ENCODE results near the gene HHAT. TPM values are rescaled to one million over a fixed set of nuclear protein-coding genes. Genes with fewer than 3 reads are reported as not detected.

Gene HHAT
- polyA plus RNA-seq, 1 donor from 2014 or later = 5.3 TPM

GRCh38 chr1:210482491-210482890 lies 153.8 kb downstream of the HHAT start:
- H3K9me3 ChIP-seq (ENCODE audit: low read length) = no peaks in the 10 kb centered on the region
- H3K27ac ChIP-seq (ENCODE audit: low read length) = peak overlapping the region; percentile 44
- H4K20me1 ChIP-seq (ENCODE audit: insufficient read depth) = no peaks in the 10 kb centered on the region
- no peaks in the 10 kb centered on the region for H3K27me3 ChIP-seq (ENCODE audit: insufficient read depth, low read depth, low read length)
- H3K9ac ChIP-seq (ENCODE audit: low read length) = peak overlapping the region; percentile 7
- H3K9me2 ChIP-seq (ENCODE audit: insufficient read depth, low read length) = no peaks in the 10 kb centered on the region
- H3K36me3 ChIP-seq (ENCODE audit: insufficient read depth, low read length) = no peaks in the 10 kb centered on the region
- H3K79me2 ChIP-seq (replicated peaks; ENCODE audit: insufficient read depth, low read length) = no peaks in the 10 kb centered on the region
- H2AFZ ChIP-seq (ENCODE audit: low read depth, low read length) = no peak overlapping the region
- peak overlapping the region; percentile 7 for H3K4me3 ChIP-seq (ENCODE audit: low read length)
- H3K4me2 ChIP-seq (ENCODE audit: low read length) = no peak overlapping the region
- H3F3A ChIP-seq (ENCODE audit: insufficient read depth, low read length, poor library complexity, severe bottlenecking) = peaks cover 5% of the 10 kb centered on the region
- TF ChIP-seq TAF1 (IDR thresholded peaks at IDR 0.05; ENCODE audit: low read depth) = no peak
- TF ChIP-seq SMC3 (conservative IDR thresholded peaks at IDR 0.05; ENCODE audit: poor library complexity) = no peak
- TF ChIP-seq CTCF (IDR thresholded peaks at IDR 0.05; ENCODE audit: poor library complexity, severe bottlenecking) = no peak
- no peak for TF ChIP-seq EZH2 (IDR thresholded peaks at IDR 0.05; ENCODE audit: borderline replicate concordance, insufficient read depth, low read length, poor library complexity, severe bottlenecking)
- TF ChIP-seq MXI1 (conservative IDR thresholded peaks at IDR 0.05; ENCODE audit: poor library complexity, severe bottlenecking) = no peak
- TF ChIP-seq EP300 (conservative IDR thresholded peaks at IDR 0.05; ENCODE audit: poor library complexity, severe bottlenecking) = no peak
- TF ChIP-seq RAD21 (conservative IDR thresholded peaks at IDR 0.05) = no peak
- no peak for TF ChIP-seq REST (IDR thresholded peaks at IDR 0.05; ENCODE audit: borderline replicate concordance)
- TF ChIP-seq POLR2AphosphoS5 (IDR thresholded peaks at IDR 0.05) = no peak

GRCh38 chr1:210482945-210483617 lies 154.4 kb downstream of the HHAT start:
- Histone ChIP-seq H3K36me3 (ENCODE audit: insufficient read depth, low read length) (no peaks in the 10 kb centered on the region), H3F3A (ENCODE audit: insufficient read depth, low read length, poor library complexity, severe bottlenecking) (peaks cover 5% of the 10 kb centered on the region), H3K27ac (ENCODE audit: low read length) (peak overlapping the region; percentile 44), H3K4me2 (ENCODE audit: low read length) (no peak overlapping the region), H3K27me3 (ENCODE audit: insufficient read depth, low read depth, low read length) (no peaks in the 10 kb centered on the region), H3K79me2 (replicated peaks; ENCODE audit: insufficient read depth, low read length) (no peaks in the 10 kb centered on the region), H3K9me3 (ENCODE audit: low read length) (no peaks in the 10 kb centered on the region), H4K20me1 (ENCODE audit: insufficient read depth) (no peaks in the 10 kb centered on the region), H3K4me3 (ENCODE audit: low read length) (no peak overlapping the region), H3K9ac (ENCODE audit: low read length) (no peak overlapping the region), H3K9me2 (ENCODE audit: insufficient read depth, low read length) (no peaks in the 10 kb centered on the region), H2AFZ (ENCODE audit: low read depth, low read length) (no peak overlapping the region)
- TF ChIP-seq EZH2 (IDR thresholded peaks at IDR 0.05; ENCODE audit: borderline replicate concordance, insufficient read depth, low read length, poor library complexity, severe bottlenecking) (no peak), EP300 (conservative IDR thresholded peaks at IDR 0.05; ENCODE audit: poor library complexity, severe bottlenecking) (peak; percentile 10)
